Measurements from ENCODE around the gene ZNF76.
"Not testable (repeated sequence)": the region's sequence is repeated elsewhere in the genome, so short reads cannot be mapped to it uniquely, and the experiment has no call there.

ZNF76 gene

DNA sequence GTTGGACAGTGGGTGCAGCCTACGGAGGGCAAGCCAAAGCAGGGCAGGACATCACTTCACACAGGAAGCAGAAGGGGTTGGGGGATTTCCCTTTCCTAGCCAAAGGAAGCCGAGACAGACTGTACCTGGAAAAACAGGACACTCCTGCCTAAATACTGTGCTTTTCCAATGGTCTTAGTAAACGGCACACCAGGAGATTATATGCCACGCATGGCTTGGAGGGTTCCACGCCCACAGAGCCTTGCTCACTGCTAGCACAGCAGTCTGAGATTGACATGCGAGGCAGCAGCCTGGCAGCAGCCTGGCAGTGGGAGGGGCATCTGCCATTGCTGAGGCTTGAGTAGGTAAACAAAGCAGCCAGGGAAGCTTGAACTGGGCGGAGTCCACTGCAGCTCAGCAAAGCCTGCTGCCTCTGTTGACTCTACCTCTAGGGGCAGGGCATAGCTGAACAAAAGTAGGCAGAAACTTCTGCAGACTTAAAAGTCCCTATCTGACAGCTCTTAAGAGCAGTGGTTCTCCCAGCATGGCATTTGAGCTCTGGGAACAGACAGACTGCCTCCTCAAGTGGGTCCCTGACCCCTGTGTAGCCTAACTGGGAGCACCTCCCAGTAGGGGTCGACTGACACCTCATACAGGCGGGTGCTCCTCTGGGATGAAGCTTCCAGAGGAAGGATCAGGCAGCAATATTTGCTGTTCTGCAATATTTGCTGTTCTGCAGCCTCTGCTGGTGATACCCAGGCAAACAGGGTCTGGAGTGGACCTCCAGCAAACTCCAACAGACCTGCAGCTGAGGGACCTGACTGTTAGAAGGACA is 72.7 kb downstream of the ZNF76 start:
- H3K9me3 ChIP-seq (ENCODE audit: insufficient read depth, low read depth, low read length); H3K4me1 ChIP-seq (ENCODE audit: insufficient read depth, low read length); H3K27ac ChIP-seq (ENCODE audit: low read depth, low read length); H3K9ac ChIP-seq (ENCODE audit: low read depth, low read length); H3K4me3 ChIP-seq (ENCODE audit: low read length); H3K36me3 ChIP-seq (ENCODE audit: insufficient read depth, low read length); H3K27me3 ChIP-seq (ENCODE audit: insufficient read depth, low read length): not testable (repeated sequence)
- WGBS = 83% methylated on average over 9 of the region's 9 CpGs

DNA sequence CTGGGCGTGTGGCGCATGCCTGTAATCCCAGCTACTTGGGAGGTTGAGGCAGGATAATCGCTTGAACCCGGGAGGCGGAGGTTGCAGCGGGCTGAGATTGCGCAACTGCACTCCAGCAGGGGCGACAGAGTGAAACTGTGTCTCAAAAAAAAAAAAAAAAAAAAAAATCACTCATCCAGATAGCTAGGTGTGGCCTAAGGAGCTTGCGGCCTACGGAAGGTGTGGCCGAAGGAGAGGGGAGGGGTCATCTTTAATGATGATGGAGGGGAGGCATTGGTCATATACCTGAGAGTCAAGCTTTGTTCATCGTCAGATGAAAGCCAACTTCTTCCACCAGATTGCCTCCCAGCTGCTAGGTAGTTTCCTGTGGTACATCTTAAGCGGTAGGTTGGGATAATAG is 82.0 kb downstream of the ZNF76 start:
- Histone ChIP-seq H3K4me3 (ENCODE audit: low read length) (no peak overlapping the region), H3K36me3 (ENCODE audit: insufficient read depth, low read length) (no peaks in the 10 kb centered on the region), H3K27me3 (ENCODE audit: insufficient read depth, low read length) (peaks cover 8% of the 10 kb centered on the region; the same call in 1 of the 2 replicates), H3K27ac (ENCODE audit: low read depth, low read length) (no peak overlapping the region), H3K9me3 (ENCODE audit: insufficient read depth, low read depth, low read length) (no peaks in the 10 kb centered on the region), H3K4me1 (ENCODE audit: insufficient read depth, low read length) (peaks cover 12% of the 10 kb centered on the region), H3K9ac (ENCODE audit: low read depth, low read length) (no peak overlapping the region)
- 91% methylated on average over 12 of the region's 13 CpGs for WGBS

DNA sequence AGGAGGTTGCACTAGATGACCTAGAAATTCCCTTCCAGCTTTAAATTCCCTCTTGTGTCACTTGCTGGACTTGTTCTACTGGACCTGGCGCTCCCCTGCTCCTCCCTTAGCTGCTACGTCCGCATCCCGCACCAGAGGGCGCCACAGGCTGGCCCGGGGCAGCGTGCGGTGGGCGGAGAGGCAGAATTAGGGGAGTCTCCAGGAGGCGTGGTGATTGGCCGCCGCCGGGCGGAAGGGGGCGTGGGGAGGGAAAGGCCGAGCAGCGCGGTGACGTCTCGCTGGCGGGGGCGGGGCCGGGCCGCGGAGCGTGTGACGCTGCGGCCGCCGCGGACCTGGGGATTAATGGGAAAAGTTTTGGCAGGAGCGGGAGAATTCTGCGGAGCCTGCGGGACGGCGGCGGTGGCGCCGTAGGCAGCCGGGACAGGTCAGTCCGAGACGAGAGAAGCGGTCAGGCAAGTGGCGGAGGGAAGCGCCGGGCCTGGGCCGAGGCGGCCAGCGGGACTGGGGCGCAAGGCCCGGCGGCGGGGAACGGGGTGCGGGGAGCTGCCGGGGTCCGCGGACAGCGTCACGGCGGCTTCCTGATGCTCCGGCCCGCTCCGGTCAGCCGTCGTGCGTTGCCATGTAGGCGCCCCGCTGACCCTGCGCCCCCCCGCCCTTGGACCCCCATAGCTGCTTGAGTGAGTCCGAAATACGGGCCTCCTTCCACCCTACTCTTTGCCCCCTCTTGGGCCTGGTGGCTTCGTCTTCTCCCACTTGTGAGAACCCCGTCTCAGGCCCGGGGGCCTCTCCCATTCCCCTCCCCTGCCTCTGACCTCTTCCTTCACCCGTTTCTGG is 82.9 kb downstream of the ZNF76 start, which contains the start of gene PPARD:
PPARD (plus strand) TSS at position 301 of the 834 bp plus-strand sequence. CDS start 68,530 bp downstream, outside the sequence.
- H3K4me3 ChIP-seq (ENCODE audit: low read length) = peak within 1 kb of the TSS; percentile 82
- H3K4me1 ChIP-seq (ENCODE audit: insufficient read depth, low read length) = peaks cover 12% of the 10 kb centered on the region
- no peak within 1 kb of the TSS for H3K27ac ChIP-seq (ENCODE audit: low read depth, low read length)
- under 1% methylated on average over 77 of the region's 77 CpGs for WGBS
- H3K36me3 ChIP-seq (ENCODE audit: insufficient read depth, low read length) = no peaks in the 10 kb centered on the region
- peak within 1 kb of the TSS; percentile 54 for H3K9ac ChIP-seq (ENCODE audit: low read depth, low read length)
- H3K9me3 ChIP-seq (ENCODE audit: insufficient read depth, low read depth, low read length) = no peaks in the 10 kb centered on the region
- peaks cover 8% of the 10 kb centered on the region; the same call in 1 of the 2 replicates for H3K27me3 ChIP-seq (ENCODE audit: insufficient read depth, low read length)

DNA sequence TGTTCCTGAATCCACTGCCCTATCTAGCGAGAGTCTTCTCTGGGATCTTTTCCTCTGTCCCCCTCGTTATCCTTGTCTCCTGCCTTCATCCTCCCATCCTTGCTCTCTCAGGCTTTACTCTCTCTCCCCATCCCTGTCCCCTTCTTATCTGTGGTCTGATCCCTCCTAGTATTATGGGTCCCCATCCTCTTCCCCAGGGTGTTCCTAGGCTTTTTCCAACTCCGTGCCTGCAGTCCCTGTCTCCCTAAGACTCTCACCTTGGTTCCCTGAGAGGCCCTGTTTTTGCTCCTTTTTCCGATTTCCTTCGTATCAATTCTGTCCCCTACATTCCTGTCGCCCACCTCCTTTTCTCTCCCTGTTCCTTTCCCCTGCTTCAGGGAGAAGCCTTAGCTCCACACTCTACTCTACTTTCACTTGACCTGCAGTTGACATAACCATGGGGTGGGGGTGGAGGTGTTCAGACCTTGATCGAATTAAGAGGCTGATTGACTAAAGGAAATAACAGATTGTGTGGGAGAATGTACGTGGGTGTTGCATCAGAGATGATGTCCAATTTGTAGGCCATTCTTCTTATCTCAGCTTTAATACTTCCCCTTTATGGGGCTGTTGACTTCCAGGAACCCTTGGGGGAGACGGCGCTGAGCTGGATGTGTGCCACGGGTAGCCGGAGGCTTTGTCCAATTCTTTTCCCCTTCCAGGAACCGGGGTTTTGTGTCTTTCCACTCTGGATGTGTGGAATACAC is 83.7 kb downstream of the ZNF76 start:
- Histone ChIP-seq H3K27ac (ENCODE audit: low read depth, low read length) (no peak overlapping the region), H3K36me3 (ENCODE audit: insufficient read depth, low read length) (peaks cover 2% of the 10 kb centered on the region; the same call in 1 of the 2 replicates), H3K9me3 (ENCODE audit: insufficient read depth, low read depth, low read length) (no peaks in the 10 kb centered on the region), H3K4me1 (ENCODE audit: insufficient read depth, low read length) (peaks cover 12% of the 10 kb centered on the region), H3K9ac (ENCODE audit: low read depth, low read length) (peak overlapping the region; percentile 54), H3K27me3 (ENCODE audit: insufficient read depth, low read length) (peaks cover 8% of the 10 kb centered on the region; the same call in 1 of the 2 replicates), H3K4me3 (ENCODE audit: low read length) (peak overlapping the region; percentile 82)
- 67% methylated on average over 13 of the region's 13 CpGs for WGBS

DNA sequence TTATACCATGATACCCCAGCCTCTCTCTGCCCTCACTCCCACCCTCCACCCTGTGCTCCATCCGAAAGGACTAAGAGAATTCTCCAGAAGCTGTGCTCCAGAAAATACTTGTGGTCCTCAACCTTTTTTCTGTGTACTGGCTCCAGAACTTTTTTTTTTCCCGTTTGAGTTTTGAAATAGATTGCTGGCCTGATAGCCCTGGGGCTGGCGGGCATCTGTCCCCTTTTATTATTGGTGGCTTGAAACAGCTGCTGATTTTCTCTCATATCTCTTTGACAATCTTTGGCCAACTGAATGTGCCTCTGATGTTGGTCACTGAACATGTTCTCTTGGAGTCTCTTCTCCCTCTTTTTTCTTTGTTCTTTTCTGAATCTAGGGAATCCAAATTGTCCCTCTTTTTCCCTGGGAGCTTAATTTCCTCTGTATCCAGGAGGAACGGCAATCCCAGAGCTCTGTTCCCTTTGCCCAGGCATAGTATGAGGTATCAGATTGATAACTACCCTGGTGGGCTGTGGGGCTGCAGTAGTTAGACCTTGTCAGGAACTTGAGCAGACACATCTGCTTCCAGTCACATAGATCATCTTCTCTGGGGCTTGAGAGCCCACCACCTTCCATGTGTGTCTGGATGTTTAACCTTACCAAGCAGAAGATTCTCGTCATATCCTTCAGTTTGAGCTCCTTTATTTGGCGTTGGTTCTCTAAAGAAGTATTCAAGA is 84.5 kb downstream of the ZNF76 start:
- WGBS = 88% methylated on average over 6 of the region's 6 CpGs
- no peak overlapping the region for H3K9ac ChIP-seq (ENCODE audit: low read depth, low read length)
- no peaks in the 10 kb centered on the region for H3K9me3 ChIP-seq (ENCODE audit: insufficient read depth, low read depth, low read length)
- peaks cover 8% of the 10 kb centered on the region; the same call in 1 of the 2 replicates for H3K27me3 ChIP-seq (ENCODE audit: insufficient read depth, low read length)
- H3K36me3 ChIP-seq (ENCODE audit: insufficient read depth, low read length) = peaks cover 4% of the 10 kb centered on the region; the same call in 1 of the 2 replicates
- H3K4me3 ChIP-seq (ENCODE audit: low read length) = no peak overlapping the region
- H3K27ac ChIP-seq (ENCODE audit: low read depth, low read length) = no peak overlapping the region
- H3K4me1 ChIP-seq (ENCODE audit: insufficient read depth, low read length) = peaks cover 12% of the 10 kb centered on the region
